Tibial nerve (tissue), 3 donors: ENCODE measurements around the gene CCN2.

Experiments
- POLR2A ChIP-seq, 2 donors: fragments of 450-650 bp; IDR thresholded peaks; one replicate each; pipeline ENCODE4 v1.6.1; 2017; ENCODE audit warnings: antibody characterized with exemption in 2 of 2, mild to moderate bottlenecking in 2 of 2, moderate library complexity in 2 of 2
- TF ChIP-seq, protein P1 (sequence below), 5 experiments: fragments of 200-600 bp in 3 of 5; fragments of 450-650 bp in 2 of 5; sonication (generic) in 3 of 5; IDR thresholded peaks; one replicate each; pipeline ENCODE4 v1.5.1; 2016 to 2019; ENCODE audit warnings: antibody characterized with exemption in 5 of 5, mild to moderate bottlenecking in 3 of 5, moderate library complexity in 2 of 5

- TF ChIP-seq, protein P1, sequence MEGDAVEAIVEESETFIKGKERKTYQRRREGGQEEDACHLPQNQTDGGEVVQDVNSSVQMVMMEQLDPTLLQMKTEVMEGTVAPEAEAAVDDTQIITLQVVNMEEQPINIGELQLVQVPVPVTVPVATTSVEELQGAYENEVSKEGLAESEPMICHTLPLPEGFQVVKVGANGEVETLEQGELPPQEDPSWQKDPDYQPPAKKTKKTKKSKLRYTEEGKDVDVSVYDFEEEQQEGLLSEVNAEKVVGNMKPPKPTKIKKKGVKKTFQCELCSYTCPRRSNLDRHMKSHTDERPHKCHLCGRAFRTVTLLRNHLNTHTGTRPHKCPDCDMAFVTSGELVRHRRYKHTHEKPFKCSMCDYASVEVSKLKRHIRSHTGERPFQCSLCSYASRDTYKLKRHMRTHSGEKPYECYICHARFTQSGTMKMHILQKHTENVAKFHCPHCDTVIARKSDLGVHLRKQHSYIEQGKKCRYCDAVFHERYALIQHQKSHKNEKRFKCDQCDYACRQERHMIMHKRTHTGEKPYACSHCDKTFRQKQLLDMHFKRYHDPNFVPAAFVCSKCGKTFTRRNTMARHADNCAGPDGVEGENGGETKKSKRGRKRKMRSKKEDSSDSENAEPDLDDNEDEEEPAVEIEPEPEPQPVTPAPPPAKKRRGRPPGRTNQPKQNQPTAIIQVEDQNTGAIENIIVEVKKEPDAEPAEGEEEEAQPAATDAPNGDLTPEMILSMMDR (IDR thresholded peaks at IDR 0.05): no peak
- no peak for TF ChIP-seq POLR2A (IDR thresholded peaks at IDR 0.05)
Observed at GRCh38 chr6:131937226-131937625, 13.9 kb downstream of the CCN2 start.
